ENCODE data around the gene EXOSC5. TPM values are rescaled to one million over a fixed set of nuclear protein-coding genes. Genes with fewer than 3 reads are reported as not detected.

Gene EXOSC5
- total and polyA plus RNA-seq, 2 of the 13 experiments (the other 11 are each of a cell fraction or from before 2014, with no cell fraction given), result 24.1 to 26.5 TPM

DNA sequence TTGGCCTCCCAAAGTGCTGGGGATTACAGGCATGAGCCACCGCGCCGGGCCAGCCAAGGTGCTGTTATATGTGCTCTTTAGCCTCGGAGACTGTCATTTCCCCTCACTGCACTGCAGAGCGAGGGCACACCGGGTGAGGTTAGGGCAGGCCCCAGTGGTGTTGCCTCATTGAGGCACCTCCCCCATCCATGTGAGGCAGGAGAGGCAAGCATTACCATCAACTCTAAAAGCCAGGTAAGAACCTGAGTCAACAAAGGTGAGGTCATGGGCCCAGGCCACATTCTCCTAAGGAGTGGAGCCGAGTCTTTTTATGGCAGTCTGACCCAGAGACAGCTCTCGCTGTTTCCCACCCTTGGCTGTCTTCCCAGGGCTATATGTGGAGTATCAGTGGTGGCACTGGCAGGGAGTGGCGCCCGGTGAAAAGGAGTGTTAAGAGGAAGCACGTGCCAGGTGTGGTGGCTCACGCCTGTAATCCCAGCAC is 19.1 kb upstream of the EXOSC5 start:
- DNase-seq (ENCODE audit: low spot score) (no peak), ATAC-seq (no peak), FAIRE-seq (no peak)
- Histone ChIP-seq H3K36me3 (replicated peaks in 1 of 2; ENCODE audit: control insufficient read depth in 1 of 2, insufficient read depth in 2 of 2, low read length in 2 of 2) (peaks cover 17 to 34% of the 10 kb centered on the region in 2 experiments; a peak in 4 of 5 replicates), H3K4me1 (ENCODE audit: insufficient read depth, low read length) (peaks cover 7% of the 10 kb centered on the region), H3K9me3 (ENCODE audit: low read length) (no peaks in the 10 kb centered on the region), H3K4me3 (replicated peaks in 1 of 3; ENCODE audit: insufficient read depth in 1 of 3, low read depth in 2 of 3, low read length in 3 of 3) (no peak overlapping the region), H3K4me2 (ENCODE audit: low read depth, low read length) (no peak overlapping the region), H2AFZ (ENCODE audit: low read length) (no peak overlapping the region), H3K79me2 (ENCODE audit: insufficient read depth, low read length) (no peaks in the 10 kb centered on the region), H3K9ac (ENCODE audit: insufficient read depth, low read depth, low read length) (no peak overlapping the region), H3K27ac (ENCODE audit: extremely low read length, insufficient read depth, low read length) (no peak overlapping the region), H4K20me1 (ENCODE audit: insufficient read depth, low read length) (no peaks in the 10 kb centered on the region), H3K27me3 (ENCODE audit: control insufficient read depth in 1 of 2, insufficient read depth in 2 of 2, low read length in 2 of 2) (no peaks in the 10 kb centered on the region)
- CTCF ChIA-PET (ENCODE audit: low intra/inter-chr PET ratio, low total read pairs), result no interaction called here
- BruUV-seq (replicated peaks), result no TSS peak
- over 99% methylated on average over 9 of the region's 12 CpGs for WGBS (ENCODE audit: low lambda C conversion rate)
- POLR2A ChIA-PET, result no interaction called here
- intact Hi-C loops (cut with micrococcal nuclease; ENCODE audit: unreplicated experiment), result no loop called here
- no peak for TF ChIP-seq ZBTB39 (CRISPR knock-in tag; IDR thresholded peaks at IDR 0.05)
- TF ChIP-seq NFE2L2 (IDR thresholded peaks at IDR 0.05; ENCODE audit: low read length), result no peak
- TF ChIP-seq KDM2A (CRISPR knock-in tag; IDR thresholded peaks at IDR 0.05; ENCODE audit: borderline replicate concordance, low read depth), result no peak
- in situ Hi-C loops (cut with HindIII; ENCODE audit: extremely low pct_ligation_motif_present, low pct_unique_long_range_greater_than_20kb), result no loop called here

GRCh38 chr19:41415154-41415571 is 18.0 kb upstream of the EXOSC5 start:
- DNase-seq (ENCODE audit: low spot score) (no peak), ATAC-seq (no peak; the same call in 2 of the 3 replicates), FAIRE-seq (no peak)
- no peak overlapping the region for H3K4me2 ChIP-seq (ENCODE audit: low read depth, low read length)
- WGBS (ENCODE audit: low lambda C conversion rate), result 100% methylated on average over 2 of the region's 9 CpGs
- ChIA-PET CTCF (ENCODE audit: low intra/inter-chr PET ratio, low total read pairs) (no interaction called here), POLR2A (no interaction called here)
- intact Hi-C loops (cut with micrococcal nuclease; ENCODE audit: unreplicated experiment) (no loop called here), in situ Hi-C loops (cut with HindIII; ENCODE audit: extremely low pct_ligation_motif_present, low pct_unique_long_range_greater_than_20kb) (no loop called here)
- H3K27me3 ChIP-seq (ENCODE audit: control insufficient read depth in 1 of 2, insufficient read depth in 2 of 2, low read length in 2 of 2), result no peaks in the 10 kb centered on the region
- H3K9me3 ChIP-seq (ENCODE audit: low read length), result no peaks in the 10 kb centered on the region
- no peak overlapping the region for H3K4me3 ChIP-seq (replicated peaks in 1 of 3; ENCODE audit: insufficient read depth in 1 of 3, low read depth in 2 of 3, low read length in 3 of 3)
- peaks cover 15 to 29% of the 10 kb centered on the region in 2 experiments; a peak in 4 of 5 replicates for H3K36me3 ChIP-seq (replicated peaks in 1 of 2; ENCODE audit: control insufficient read depth in 1 of 2, insufficient read depth in 2 of 2, low read length in 2 of 2)
- H3K4me1 ChIP-seq (ENCODE audit: insufficient read depth, low read length), result peaks cover 9% of the 10 kb centered on the region
- no peak overlapping the region for H2AFZ ChIP-seq (ENCODE audit: low read length)
- H3K79me2 ChIP-seq (ENCODE audit: insufficient read depth, low read length), result no peaks in the 10 kb centered on the region
- no TSS peak for BruUV-seq (replicated peaks)
- no peak overlapping the region for H3K27ac ChIP-seq (ENCODE audit: extremely low read length, insufficient read depth, low read length)
- no peak overlapping the region for H3K9ac ChIP-seq (ENCODE audit: insufficient read depth, low read depth, low read length)
- no peaks in the 10 kb centered on the region for H4K20me1 ChIP-seq (ENCODE audit: insufficient read depth, low read length)
- TF ChIP-seq HNRNPUL1 (IDR thresholded peaks at IDR 0.05; ENCODE audit: low read depth, low read length) (no peak), SMARCC2 (IDR thresholded peaks at IDR 0.05) (no peak), ZNF737 (CRISPR knock-in tag; IDR thresholded peaks at IDR 0.05; ENCODE audit: borderline replicate concordance) (no peak), SMARCE1 (IDR thresholded peaks at IDR 0.05; ENCODE audit: borderline replicate concordance) (no peak), ZNF501 (CRISPR knock-in tag; IDR thresholded peaks at IDR 0.05) (no peak), ZSCAN9 (CRISPR knock-in tag; IDR thresholded peaks at IDR 0.05; ENCODE audit: borderline replicate concordance) (no peak), JUN (CRISPR knock-in tag; IDR thresholded peaks at IDR 0.05) (no peak)
- TF ChIP-seq, protein P1, sequence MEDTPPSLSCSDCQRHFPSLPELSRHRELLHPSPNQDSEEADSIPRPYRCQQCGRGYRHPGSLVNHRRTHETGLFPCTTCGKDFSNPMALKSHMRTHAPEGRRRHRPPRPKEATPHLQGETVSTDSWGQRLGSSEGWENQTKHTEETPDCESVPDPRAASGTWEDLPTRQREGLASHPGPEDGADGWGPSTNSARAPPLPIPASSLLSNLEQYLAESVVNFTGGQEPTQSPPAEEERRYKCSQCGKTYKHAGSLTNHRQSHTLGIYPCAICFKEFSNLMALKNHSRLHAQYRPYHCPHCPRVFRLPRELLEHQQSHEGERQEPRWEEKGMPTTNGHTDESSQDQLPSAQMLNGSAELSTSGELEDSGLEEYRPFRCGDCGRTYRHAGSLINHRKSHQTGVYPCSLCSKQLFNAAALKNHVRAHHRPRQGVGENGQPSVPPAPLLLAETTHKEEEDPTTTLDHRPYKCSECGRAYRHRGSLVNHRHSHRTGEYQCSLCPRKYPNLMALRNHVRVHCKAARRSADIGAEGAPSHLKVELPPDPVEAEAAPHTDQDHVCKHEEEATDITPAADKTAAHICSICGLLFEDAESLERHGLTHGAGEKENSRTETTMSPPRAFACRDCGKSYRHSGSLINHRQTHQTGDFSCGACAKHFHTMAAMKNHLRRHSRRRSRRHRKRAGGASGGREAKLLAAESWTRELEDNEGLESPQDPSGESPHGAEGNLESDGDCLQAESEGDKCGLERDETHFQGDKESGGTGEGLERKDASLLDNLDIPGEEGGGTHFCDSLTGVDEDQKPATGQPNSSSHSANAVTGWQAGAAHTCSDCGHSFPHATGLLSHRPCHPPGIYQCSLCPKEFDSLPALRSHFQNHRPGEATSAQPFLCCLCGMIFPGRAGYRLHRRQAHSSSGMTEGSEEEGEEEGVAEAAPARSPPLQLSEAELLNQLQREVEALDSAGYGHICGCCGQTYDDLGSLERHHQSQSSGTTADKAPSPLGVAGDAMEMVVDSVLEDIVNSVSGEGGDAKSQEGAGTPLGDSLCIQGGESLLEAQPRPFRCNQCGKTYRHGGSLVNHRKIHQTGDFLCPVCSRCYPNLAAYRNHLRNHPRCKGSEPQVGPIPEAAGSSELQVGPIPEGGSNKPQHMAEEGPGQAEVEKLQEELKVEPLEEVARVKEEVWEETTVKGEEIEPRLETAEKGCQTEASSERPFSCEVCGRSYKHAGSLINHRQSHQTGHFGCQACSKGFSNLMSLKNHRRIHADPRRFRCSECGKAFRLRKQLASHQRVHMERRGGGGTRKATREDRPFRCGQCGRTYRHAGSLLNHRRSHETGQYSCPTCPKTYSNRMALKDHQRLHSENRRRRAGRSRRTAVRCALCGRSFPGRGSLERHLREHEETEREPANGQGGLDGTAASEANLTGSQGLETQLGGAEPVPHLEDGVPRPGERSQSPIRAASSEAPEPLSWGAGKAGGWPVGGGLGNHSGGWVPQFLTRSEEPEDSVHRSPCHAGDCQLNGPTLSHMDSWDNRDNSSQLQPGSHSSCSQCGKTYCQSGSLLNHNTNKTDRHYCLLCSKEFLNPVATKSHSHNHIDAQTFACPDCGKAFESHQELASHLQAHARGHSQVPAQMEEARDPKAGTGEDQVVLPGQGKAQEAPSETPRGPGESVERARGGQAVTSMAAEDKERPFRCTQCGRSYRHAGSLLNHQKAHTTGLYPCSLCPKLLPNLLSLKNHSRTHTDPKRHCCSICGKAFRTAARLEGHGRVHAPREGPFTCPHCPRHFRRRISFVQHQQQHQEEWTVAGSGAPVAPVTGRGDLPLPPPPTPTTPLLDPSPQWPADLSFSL (CRISPR knock-in tag; IDR thresholded peaks at IDR 0.05), result no peak
